Measurements from ENCODE around the gene RUNX1. TPM values are rescaled to one million over a fixed set of nuclear protein-coding genes. Genes with fewer than 3 reads are reported as not detected.

RUNX1 gene
- total RNA-seq, 1 donor from 2014 or later = 121 TPM

- Mint-ChIP-seq H3K4me3 (ENCODE audit: low read depth) (no peak overlapping the region), H3K36me3 (ENCODE audit: low read depth) (peaks cover 69% of the 10 kb centered on the region), H3K4me1 (ENCODE audit: low read depth) (peaks cover 87% of the 10 kb centered on the region), H3K27me3 (ENCODE audit: low read depth) (no peaks in the 10 kb centered on the region), H3K27ac (peak overlapping the region; percentile 21), H3K9me3 (no peaks in the 10 kb centered on the region)
- intact Hi-C loops (cut with micrococcal nuclease) = loop anchor here (5.0 kb wide), 1 partner anchor 82 kb away; no protein-coding TSS in a partner anchor
- no peak for DNase-seq (ENCODE audit: low spot score)
Measured at GRCh38 chr21:35019631-35020032, 29.5 kb downstream of the RUNX1 start.

- DNase-seq (ENCODE audit: low spot score) = no peak
- intact Hi-C loops (cut with micrococcal nuclease) = no loop called here
- Mint-ChIP-seq H3K27me3 (ENCODE audit: low read depth) (no peaks in the 10 kb centered on the region), H3K9me3 (no peaks in the 10 kb centered on the region), H3K27ac (peak overlapping the region; percentile 36), H3K4me3 (ENCODE audit: low read depth) (no peak overlapping the region), H3K4me1 (ENCODE audit: low read depth) (peaks cover 86% of the 10 kb centered on the region), H3K36me3 (ENCODE audit: low read depth) (peaks cover 67% of the 10 kb centered on the region)
Measured at GRCh38 chr21:35017256-35017655, 31.8 kb downstream of the RUNX1 start.

DNA sequence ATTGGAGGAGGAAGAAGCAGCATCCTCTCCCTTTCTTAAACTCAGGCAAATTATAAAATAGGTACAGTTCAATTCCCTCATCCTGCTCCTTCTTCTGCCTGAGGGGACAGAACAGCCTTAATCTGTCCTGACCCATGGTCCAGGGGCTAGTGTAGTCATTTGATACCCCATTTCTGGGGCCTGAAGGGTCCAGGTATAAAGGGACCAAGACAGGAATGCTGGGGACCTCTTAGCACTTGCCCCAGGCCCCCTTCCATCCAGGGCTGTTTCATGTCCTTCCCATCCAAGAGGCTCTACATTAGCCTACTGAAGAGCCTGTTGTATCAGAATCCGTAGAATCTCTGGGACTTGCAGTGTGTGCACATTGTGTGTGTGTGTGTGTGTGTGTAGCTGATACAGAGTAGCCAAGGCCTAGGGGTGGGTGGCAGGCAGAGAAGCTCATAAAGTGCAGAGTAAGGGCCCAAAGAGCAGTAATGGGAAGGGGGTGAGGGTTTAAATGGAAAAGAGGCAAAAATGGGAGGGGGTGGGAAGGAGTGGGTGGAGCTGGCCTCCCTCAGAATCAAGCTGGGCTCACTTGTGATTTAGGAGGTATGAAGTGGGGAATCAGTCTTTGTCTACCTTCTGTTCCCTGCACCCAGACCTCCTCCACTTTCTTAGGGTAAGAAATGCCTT lies 32.4 kb downstream of the RUNX1 start:
- H3K36me3 Mint-ChIP-seq (ENCODE audit: low read depth) = peaks cover 64% of the 10 kb centered on the region
- intact Hi-C loops (cut with micrococcal nuclease) = no loop called here
- peak overlapping the region; percentile 74 for H3K27ac Mint-ChIP-seq
- DNase-seq (ENCODE audit: low spot score) = no peak
- no peak overlapping the region for H3K4me3 Mint-ChIP-seq (ENCODE audit: low read depth)
- H3K27me3 Mint-ChIP-seq (ENCODE audit: low read depth) = no peaks in the 10 kb centered on the region
- H3K4me1 Mint-ChIP-seq (ENCODE audit: low read depth) = peaks cover 86% of the 10 kb centered on the region
- H3K9me3 Mint-ChIP-seq = no peaks in the 10 kb centered on the region

DNA sequence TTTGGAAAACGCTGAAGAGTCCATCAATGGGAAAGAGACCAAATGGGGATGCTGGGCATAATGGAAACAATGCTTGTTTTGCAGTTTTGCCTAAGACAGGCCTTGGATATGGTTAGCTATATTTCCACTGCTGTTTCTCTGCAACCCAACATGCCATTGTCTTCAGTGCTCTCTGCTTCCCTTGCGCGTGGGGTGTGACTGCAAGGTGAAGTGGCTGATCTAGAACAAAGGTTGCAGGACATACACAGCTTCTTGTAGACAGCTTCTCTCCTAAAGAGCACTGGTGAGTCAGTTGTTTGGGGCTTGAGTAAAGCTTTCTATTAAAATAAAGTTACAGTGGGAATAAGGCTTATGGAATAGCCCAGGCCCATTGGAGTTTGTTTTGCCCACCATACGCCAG lies 33.0 kb downstream of the RUNX1 start:
- DNase-seq (ENCODE audit: low spot score) = no peak
- H3K4me3 Mint-ChIP-seq (ENCODE audit: low read depth) = no peak overlapping the region
- peaks cover 64% of the 10 kb centered on the region for H3K36me3 Mint-ChIP-seq (ENCODE audit: low read depth)
- H3K27ac Mint-ChIP-seq = peak overlapping the region; percentile 74
- H3K4me1 Mint-ChIP-seq (ENCODE audit: low read depth) = peaks cover 86% of the 10 kb centered on the region
- intact Hi-C loops (cut with micrococcal nuclease) = no loop called here
- no peaks in the 10 kb centered on the region for H3K9me3 Mint-ChIP-seq
- no peaks in the 10 kb centered on the region for H3K27me3 Mint-ChIP-seq (ENCODE audit: low read depth)

DNA sequence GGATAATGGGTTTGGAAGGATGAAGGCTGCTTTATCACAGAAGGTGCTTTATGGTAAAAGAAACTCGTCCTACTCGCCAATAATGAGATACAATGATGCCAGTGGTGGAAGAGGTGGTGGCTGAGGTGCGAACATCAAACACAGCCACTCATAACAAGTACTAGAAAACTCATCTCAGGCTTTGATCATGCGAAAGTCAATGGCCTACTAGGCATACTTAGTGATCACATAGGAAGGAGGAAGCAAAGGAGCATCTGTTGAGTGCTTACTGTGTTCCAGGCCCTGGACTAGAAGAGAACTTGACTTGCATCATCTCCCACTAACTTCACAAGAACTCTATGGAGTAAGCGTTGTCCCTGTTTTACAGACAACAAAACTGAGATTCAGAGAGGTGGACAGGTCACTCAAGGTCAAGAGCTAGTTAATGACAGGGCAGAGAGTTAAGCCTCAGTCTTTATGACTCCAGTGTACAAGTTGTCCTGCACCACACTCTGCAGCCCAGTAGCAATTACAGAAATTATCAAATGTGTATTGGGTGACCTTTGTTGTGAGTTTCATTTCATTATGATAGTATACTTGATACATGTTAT lies 33.6 kb downstream of the RUNX1 start:
- Mint-ChIP-seq H3K27me3 (ENCODE audit: low read depth) (no peaks in the 10 kb centered on the region), H3K4me3 (ENCODE audit: low read depth) (no peak overlapping the region), H3K9me3 (no peaks in the 10 kb centered on the region), H3K4me1 (ENCODE audit: low read depth) (peaks cover 86% of the 10 kb centered on the region), H3K36me3 (ENCODE audit: low read depth) (peaks cover 66% of the 10 kb centered on the region), H3K27ac (peak overlapping the region; percentile 74)
- DNase-seq (ENCODE audit: low spot score) = no peak
- intact Hi-C loops (cut with micrococcal nuclease) = loop anchor here (1.0 kb wide), 1 partner anchor 28 kb away; no protein-coding TSS in a partner anchor

- H3K9me3 Mint-ChIP-seq = no peaks in the 10 kb centered on the region
- peaks cover 72% of the 10 kb centered on the region for H3K36me3 Mint-ChIP-seq (ENCODE audit: low read depth)
- no peak for DNase-seq (ENCODE audit: low spot score)
- H3K27me3 Mint-ChIP-seq (ENCODE audit: low read depth) = no peaks in the 10 kb centered on the region
- peaks cover 83% of the 10 kb centered on the region for H3K4me1 Mint-ChIP-seq (ENCODE audit: low read depth)
- peak overlapping the region; percentile 87 for H3K27ac Mint-ChIP-seq
- peak overlapping the region; percentile 40 for H3K4me3 Mint-ChIP-seq (ENCODE audit: low read depth)
- intact Hi-C loops (cut with micrococcal nuclease) = loop anchor here (1.0 kb wide), 2 partner anchors 24 to 27 kb away; no protein-coding TSS in a partner anchor
Measured at GRCh38 chr21:35014302-35015041, 34.6 kb downstream of the RUNX1 start.

- H3K4me1 Mint-ChIP-seq (ENCODE audit: low read depth) = peaks cover 81% of the 10 kb centered on the region
- peak overlapping the region; percentile 58 for H3K27ac Mint-ChIP-seq
- intact Hi-C loops (cut with micrococcal nuclease) = no loop called here
- no peaks in the 10 kb centered on the region for H3K27me3 Mint-ChIP-seq (ENCODE audit: low read depth)
- H3K36me3 Mint-ChIP-seq (ENCODE audit: low read depth) = peaks cover 76% of the 10 kb centered on the region
- peak overlapping the region; percentile 26 for H3K4me3 Mint-ChIP-seq (ENCODE audit: low read depth)
- DNase-seq (ENCODE audit: low spot score) = no peak
- no peaks in the 10 kb centered on the region for H3K9me3 Mint-ChIP-seq
Measured at GRCh38 chr21:35011681-35012080, 37.4 kb downstream of the RUNX1 start.

GRCh38 chr21:35010447-35010846 lies 38.7 kb downstream of the RUNX1 start:
- Mint-ChIP-seq H3K4me1 (ENCODE audit: low read depth) (peaks cover 80% of the 10 kb centered on the region), H3K27me3 (ENCODE audit: low read depth) (no peaks in the 10 kb centered on the region), H3K4me3 (ENCODE audit: low read depth) (no peak overlapping the region), H3K27ac (peak overlapping the region; percentile 0), H3K9me3 (no peaks in the 10 kb centered on the region), H3K36me3 (ENCODE audit: low read depth) (peaks cover 76% of the 10 kb centered on the region)
- intact Hi-C loops (cut with micrococcal nuclease) = no loop called here
- DNase-seq (ENCODE audit: low spot score) = no peak

DNA sequence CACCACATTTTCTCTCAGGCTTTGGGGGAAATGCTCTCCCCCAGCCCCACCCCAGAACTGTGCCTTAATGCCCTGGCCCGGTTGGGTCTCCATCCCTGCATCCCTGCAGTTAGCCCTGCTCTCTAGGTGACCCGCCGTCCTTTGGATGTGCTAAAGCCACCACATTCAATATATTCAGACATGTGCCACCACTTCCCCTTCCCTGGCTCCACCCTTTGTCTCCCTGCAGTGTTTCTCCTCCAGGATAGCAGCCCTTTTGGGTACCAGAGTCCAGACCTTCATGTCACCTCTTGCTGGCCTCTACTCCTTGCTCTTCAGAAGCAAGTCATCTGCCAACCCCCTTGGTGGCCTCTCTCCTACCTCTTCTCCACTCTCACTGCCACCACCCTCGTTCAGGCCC lies 41.8 kb downstream of the RUNX1 start:
- Mint-ChIP-seq H3K27me3 (ENCODE audit: low read depth) (no peaks in the 10 kb centered on the region), H3K36me3 (ENCODE audit: low read depth) (peaks cover 82% of the 10 kb centered on the region), H3K4me1 (ENCODE audit: low read depth) (peaks cover 84% of the 10 kb centered on the region), H3K27ac (peak overlapping the region; percentile 31), H3K4me3 (ENCODE audit: low read depth) (no peak overlapping the region), H3K9me3 (no peaks in the 10 kb centered on the region)
- DNase-seq (ENCODE audit: low spot score) = no peak
- intact Hi-C loops (cut with micrococcal nuclease) = no loop called here

DNA sequence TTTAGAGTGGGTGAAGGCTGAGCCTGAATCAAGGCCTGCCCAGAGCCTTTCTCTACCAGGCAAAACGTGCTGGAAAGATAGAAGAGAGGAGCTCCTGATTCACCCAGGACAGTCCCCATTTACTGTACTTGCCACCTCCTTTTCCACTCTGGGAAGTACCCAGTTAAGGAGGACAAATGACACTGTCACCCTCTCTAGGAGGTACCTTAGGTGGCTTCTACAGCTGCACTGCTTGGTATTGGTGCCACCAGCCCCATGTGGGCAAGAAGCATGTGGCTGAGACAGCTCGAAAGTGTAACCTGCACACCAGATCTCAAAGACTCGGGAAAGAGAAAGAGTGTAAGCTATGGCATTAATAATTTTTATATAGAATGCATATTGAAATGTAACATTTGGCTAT lies 42.3 kb downstream of the RUNX1 start:
- H3K4me1 Mint-ChIP-seq (ENCODE audit: low read depth) = peaks cover 81% of the 10 kb centered on the region
- H3K27me3 Mint-ChIP-seq (ENCODE audit: low read depth) = no peaks in the 10 kb centered on the region
- peaks cover 83% of the 10 kb centered on the region for H3K36me3 Mint-ChIP-seq (ENCODE audit: low read depth)
- intact Hi-C loops (cut with micrococcal nuclease) = no loop called here
- no peaks in the 10 kb centered on the region for H3K9me3 Mint-ChIP-seq
- no peak for DNase-seq (ENCODE audit: low spot score)
- peak overlapping the region; percentile 53 for H3K27ac Mint-ChIP-seq
- H3K4me3 Mint-ChIP-seq (ENCODE audit: low read depth) = no peak overlapping the region

DNA sequence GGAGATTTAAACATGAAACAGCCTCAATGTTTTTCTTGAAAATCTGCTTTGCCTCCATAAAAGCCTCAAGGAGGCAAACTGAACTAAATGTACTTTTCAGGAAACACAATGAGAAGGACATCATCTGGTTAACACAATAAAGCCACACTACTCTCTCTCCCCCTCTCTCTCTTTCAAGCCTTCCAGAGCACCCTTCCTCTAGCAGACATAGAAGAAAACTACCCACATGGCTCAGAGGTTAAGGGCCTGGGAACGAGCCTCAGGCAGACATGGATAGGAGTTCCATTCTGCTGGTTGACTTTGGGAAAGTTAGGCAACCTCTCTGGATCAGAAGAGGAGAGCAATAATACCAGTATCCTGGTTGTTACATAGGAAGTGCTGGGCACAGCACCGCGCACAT lies 42.9 kb downstream of the RUNX1 start:
- intact Hi-C loops (cut with micrococcal nuclease) = no loop called here
- Mint-ChIP-seq H3K36me3 (ENCODE audit: low read depth) (peaks cover 82% of the 10 kb centered on the region), H3K27me3 (ENCODE audit: low read depth) (no peaks in the 10 kb centered on the region), H3K4me1 (ENCODE audit: low read depth) (peaks cover 80% of the 10 kb centered on the region), H3K27ac (peak overlapping the region; percentile 20), H3K9me3 (no peaks in the 10 kb centered on the region), H3K4me3 (ENCODE audit: low read depth) (no peak overlapping the region)
- DNase-seq (ENCODE audit: low spot score) = no peak

- Mint-ChIP-seq H3K4me1 (ENCODE audit: low read depth) (peaks cover 78% of the 10 kb centered on the region), H3K9me3 (no peaks in the 10 kb centered on the region), H3K27me3 (ENCODE audit: low read depth) (no peaks in the 10 kb centered on the region), H3K4me3 (ENCODE audit: low read depth) (no peak overlapping the region), H3K36me3 (ENCODE audit: low read depth) (peaks cover 82% of the 10 kb centered on the region), H3K27ac (no peak overlapping the region)
- no peak for DNase-seq (ENCODE audit: low spot score)
- intact Hi-C loops (cut with micrococcal nuclease) = no loop called here
Measured at GRCh38 chr21:35005560-35006224, 43.4 kb downstream of the RUNX1 start.
